Measurements from ENCODE around the gene UNC93B1. TPM values are rescaled to one million over a fixed set of nuclear protein-coding genes. Genes with fewer than 3 reads are reported as not detected.

Gene UNC93B1
- total and polyA plus RNA-seq, 2 of the 13 experiments (the other 11 are each of a cell fraction or from before 2014, with no cell fraction given), result 8.8 to 18.9 TPM

DNA sequence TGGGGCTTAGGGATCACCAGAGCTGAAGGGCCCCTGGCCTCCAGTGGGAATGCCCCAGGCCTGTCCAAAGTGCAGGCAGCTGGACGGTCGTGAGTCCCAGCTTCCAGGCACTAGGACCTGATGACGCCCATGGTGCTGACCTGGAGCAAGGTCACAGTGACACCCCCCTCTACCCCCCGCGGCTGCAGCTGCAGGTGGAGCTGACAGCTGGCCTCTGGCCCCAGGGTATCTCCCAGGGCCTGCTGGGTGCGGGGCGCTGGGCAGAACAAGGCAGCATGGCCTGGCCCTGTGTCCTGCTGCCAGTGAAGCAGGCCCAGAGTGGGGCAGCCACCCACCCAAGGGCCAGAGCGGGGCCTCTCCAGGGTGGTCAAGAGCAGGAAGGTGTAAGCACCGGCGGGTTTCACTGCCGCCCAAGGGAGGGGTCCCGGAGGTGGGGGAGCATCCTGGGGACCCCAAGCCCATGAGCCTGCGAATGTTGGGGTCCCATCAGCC lies 34.4 kb upstream of the UNC93B1 start (continued):
- TF ChIP-seq ZNF83 (CRISPR knock-in tag; IDR thresholded peaks at IDR 0.05; ENCODE audit: borderline replicate concordance), result no peak
- no peak; the same call in 1 of the 2 replicates for TF ChIP-seq ZBTB7B (CRISPR knock-in tag; IDR thresholded peaks at IDR 0.05)
- TF ChIP-seq ZNF839 (CRISPR knock-in tag; IDR thresholded peaks at IDR 0.05; ENCODE audit: borderline replicate concordance), result peak; percentile 31; the same call in 1 of the 2 replicates
- TF ChIP-seq EED (CRISPR knock-in tag; IDR thresholded peaks at IDR 0.05), result no peak
- TF ChIP-seq NFATC3 (CRISPR knock-in tag; IDR thresholded peaks at IDR 0.05), result no peak
- no peak; the same call in 1 of the 2 replicates for TF ChIP-seq KLF11 (CRISPR knock-in tag; IDR thresholded peaks at IDR 0.05)
- TF ChIP-seq HHEX (CRISPR knock-in tag; IDR thresholded peaks at IDR 0.05), result no peak; the same call in 1 of the 2 replicates
- peak; percentile 91 for TF ChIP-seq GATAD2A (CRISPR knock-in tag; IDR thresholded peaks at IDR 0.05)
- peak; percentile 93 for TF ChIP-seq CBFB (CRISPR knock-in tag; IDR thresholded peaks at IDR 0.05)
- TF ChIP-seq, protein P1, sequence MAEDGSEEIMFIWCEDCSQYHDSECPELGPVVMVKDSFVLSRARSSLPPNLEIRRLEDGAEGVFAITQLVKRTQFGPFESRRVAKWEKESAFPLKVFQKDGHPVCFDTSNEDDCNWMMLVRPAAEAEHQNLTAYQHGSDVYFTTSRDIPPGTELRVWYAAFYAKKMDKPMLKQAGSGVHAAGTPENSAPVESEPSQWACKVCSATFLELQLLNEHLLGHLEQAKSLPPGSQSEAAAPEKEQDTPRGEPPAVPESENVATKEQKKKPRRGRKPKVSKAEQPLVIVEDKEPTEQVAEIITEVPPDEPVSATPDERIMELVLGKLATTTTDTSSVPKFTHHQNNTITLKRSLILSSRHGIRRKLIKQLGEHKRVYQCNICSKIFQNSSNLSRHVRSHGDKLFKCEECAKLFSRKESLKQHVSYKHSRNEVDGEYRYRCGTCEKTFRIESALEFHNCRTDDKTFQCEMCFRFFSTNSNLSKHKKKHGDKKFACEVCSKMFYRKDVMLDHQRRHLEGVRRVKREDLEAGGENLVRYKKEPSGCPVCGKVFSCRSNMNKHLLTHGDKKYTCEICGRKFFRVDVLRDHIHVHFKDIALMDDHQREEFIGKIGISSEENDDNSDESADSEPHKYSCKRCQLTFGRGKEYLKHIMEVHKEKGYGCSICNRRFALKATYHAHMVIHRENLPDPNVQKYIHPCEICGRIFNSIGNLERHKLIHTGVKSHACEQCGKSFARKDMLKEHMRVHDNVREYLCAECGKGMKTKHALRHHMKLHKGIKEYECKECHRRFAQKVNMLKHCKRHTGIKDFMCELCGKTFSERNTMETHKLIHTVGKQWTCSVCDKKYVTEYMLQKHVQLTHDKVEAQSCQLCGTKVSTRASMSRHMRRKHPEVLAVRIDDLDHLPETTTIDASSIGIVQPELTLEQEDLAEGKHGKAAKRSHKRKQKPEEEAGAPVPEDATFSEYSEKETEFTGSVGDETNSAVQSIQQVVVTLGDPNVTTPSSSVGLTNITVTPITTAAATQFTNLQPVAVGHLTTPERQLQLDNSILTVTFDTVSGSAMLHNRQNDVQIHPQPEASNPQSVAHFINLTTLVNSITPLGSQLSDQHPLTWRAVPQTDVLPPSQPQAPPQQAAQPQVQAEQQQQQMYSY (CRISPR knock-in tag; IDR thresholded peaks at IDR 0.05), result no peak
- TF ChIP-seq ZC3H13 (CRISPR knock-in tag; IDR thresholded peaks at IDR 0.05), result peak; percentile 95
- TF ChIP-seq ZNF597 (CRISPR knock-in tag; IDR thresholded peaks at IDR 0.05), result no peak
- TF ChIP-seq HES4 (CRISPR knock-in tag; IDR thresholded peaks at IDR 0.05; ENCODE audit: borderline replicate concordance), result no peak
- peak; percentile 88 for TF ChIP-seq SMAD1 (CRISPR knock-in tag; IDR thresholded peaks at IDR 0.05; ENCODE audit: borderline replicate concordance, low read depth)
- TF ChIP-seq PITX1 (CRISPR knock-in tag; IDR thresholded peaks at IDR 0.05), result peak; percentile 93; the same call in 1 of the 2 replicates
- TF ChIP-seq, protein P2, sequence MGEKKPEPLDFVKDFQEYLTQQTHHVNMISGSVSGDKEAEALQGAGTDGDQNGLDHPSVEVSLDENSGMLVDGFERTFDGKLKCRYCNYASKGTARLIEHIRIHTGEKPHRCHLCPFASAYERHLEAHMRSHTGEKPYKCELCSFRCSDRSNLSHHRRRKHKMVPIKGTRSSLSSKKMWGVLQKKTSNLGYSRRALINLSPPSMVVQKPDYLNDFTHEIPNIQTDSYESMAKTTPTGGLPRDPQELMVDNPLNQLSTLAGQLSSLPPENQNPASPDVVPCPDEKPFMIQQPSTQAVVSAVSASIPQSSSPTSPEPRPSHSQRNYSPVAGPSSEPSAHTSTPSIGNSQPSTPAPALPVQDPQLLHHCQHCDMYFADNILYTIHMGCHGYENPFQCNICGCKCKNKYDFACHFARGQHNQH (CRISPR knock-in tag; IDR thresholded peaks at IDR 0.05), result peak; percentile 93; the same call in 1 of the 2 replicates
- TF ChIP-seq, protein P3, sequence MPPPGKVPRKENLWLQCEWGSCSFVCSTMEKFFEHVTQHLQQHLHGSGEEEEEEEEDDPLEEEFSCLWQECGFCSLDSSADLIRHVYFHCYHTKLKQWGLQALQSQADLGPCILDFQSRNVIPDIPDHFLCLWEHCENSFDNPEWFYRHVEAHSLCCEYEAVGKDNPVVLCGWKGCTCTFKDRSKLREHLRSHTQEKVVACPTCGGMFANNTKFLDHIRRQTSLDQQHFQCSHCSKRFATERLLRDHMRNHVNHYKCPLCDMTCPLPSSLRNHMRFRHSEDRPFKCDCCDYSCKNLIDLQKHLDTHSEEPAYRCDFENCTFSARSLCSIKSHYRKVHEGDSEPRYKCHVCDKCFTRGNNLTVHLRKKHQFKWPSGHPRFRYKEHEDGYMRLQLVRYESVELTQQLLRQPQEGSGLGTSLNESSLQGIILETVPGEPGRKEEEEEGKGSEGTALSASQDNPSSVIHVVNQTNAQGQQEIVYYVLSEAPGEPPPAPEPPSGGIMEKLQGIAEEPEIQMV (CRISPR knock-in tag; IDR thresholded peaks at IDR 0.05; ENCODE audit: low read depth), result peak; percentile 83; the same call in 1 of the 2 replicates
- TF ChIP-seq HDAC1 (CRISPR knock-in tag; IDR thresholded peaks at IDR 0.05), result peak; percentile 99
- peak; percentile 49 for TF ChIP-seq TAF15 (IDR thresholded peaks at IDR 0.05; ENCODE audit: low read depth, low read length, poor library complexity, severe bottlenecking)
- peak; percentile 92 for TF ChIP-seq BCL6 (CRISPR knock-in tag; IDR thresholded peaks at IDR 0.05)
- TF ChIP-seq HNRNPLL (IDR thresholded peaks at IDR 0.05; ENCODE audit: low read depth, low read length, poor library complexity, severe bottlenecking), result no peak
- no peak for TF ChIP-seq SNAPC2 (CRISPR knock-in tag; IDR thresholded peaks at IDR 0.05)
